ENCODE data around the gene POLR2B. TPM values are rescaled to one million over a fixed set of nuclear protein-coding genes. Genes with fewer than 3 reads are reported as not detected.

Gene POLR2B
- total RNA-seq, 1 experiment from 2014 or later, result 129 TPM

- TF ChIP-seq, protein P1, sequence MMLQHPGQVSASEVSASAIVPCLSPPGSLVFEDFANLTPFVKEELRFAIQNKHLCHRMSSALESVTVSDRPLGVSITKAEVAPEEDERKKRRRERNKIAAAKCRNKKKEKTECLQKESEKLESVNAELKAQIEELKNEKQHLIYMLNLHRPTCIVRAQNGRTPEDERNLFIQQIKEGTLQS (IDR thresholded peaks at IDR 0.05), result peak; percentile 39; the same call in 1 of the 2 replicates
- TF ChIP-seq, protein P2, sequence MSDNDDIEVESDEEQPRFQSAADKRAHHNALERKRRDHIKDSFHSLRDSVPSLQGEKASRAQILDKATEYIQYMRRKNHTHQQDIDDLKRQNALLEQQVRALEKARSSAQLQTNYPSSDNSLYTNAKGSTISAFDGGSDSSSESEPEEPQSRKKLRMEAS (IDR thresholded peaks at IDR 0.05), result no peak
- TF ChIP-seq CTCF (IDR thresholded peaks at IDR 0.05 in 2 of 3, conservative IDR thresholded peaks at IDR 0.05 in 1 of 3; ENCODE audit: borderline replicate concordance in 1 of 3, insufficient read depth in 1 of 3, low read depth in 2 of 3, low read length in 2 of 3) (no peak), FOSL1 (IDR thresholded peaks at IDR 0.05; ENCODE audit: low read depth) (no peak), EZH2phosphoT487 (IDR thresholded peaks at IDR 0.05; ENCODE audit: borderline replicate concordance) (no peak), POLR2A (IDR thresholded peaks at IDR 0.05; ENCODE audit: borderline replicate concordance, extremely low read depth, insufficient read depth, insufficient read length) (no peak), CEBPB (IDR thresholded peaks at IDR 0.05; ENCODE audit: low read depth) (peak; percentile 63; the same call in 1 of the 2 replicates)
- Histone ChIP-seq H3K4me1 (ENCODE audit: control insufficient read depth in 1 of 2, insufficient read depth in 2 of 2, low read length in 2 of 2) (no peaks in the 10 kb centered on the region), H3K79me2 (ENCODE audit: insufficient read depth, low read length) (peaks cover 96% of the 10 kb centered on the region), H3K9me3 (ENCODE audit: control insufficient read depth in 1 of 2, insufficient read depth in 1 of 2, low read depth in 1 of 2, low read length in 2 of 2) (no peaks in the 10 kb centered on the region), H3K36me3 (ENCODE audit: control insufficient read depth in 1 of 2, insufficient read depth in 2 of 2, low read length in 2 of 2) (peaks cover 19 to 49% of the 10 kb centered on the region in 2 experiments), H3K27ac (ENCODE audit: low read depth, low read length) (no peak overlapping the region), H3K9me2 (ENCODE audit: insufficient read depth) (no peaks in the 10 kb centered on the region), H4K20me1 (ENCODE audit: insufficient read depth) (no peaks in the 10 kb centered on the region), H3K4me3 (replicated peaks in 1 of 2; ENCODE audit: low read depth in 1 of 2, low read length in 2 of 2) (no peak overlapping the region), H3K4me2 (ENCODE audit: low read length) (no peak overlapping the region), H3K27me3 (ENCODE audit: insufficient read depth, low read length) (no peaks in the 10 kb centered on the region), H3K9ac (ENCODE audit: low read length) (no peak overlapping the region), H2AFZ (ENCODE audit: low read depth, low read length, poor library complexity, severe bottlenecking) (no peak overlapping the region)
- CTCF ChIA-PET, result no interaction called here
- RAD21 ChIA-PET (ENCODE audit: low non-redundant PET in 1 of 2, low total read pairs in 2 of 2, uncharacterized antibody in 2 of 2, unreplicated experiment in 2 of 2), result no interaction called here
- intact Hi-C loops (cut with micrococcal nuclease), result no loop called here
- POLR2A ChIA-PET, result interaction anchor here (3.0 kb wide), 1 partner anchor 12 kb away, joined by 14 read pairs; the partner anchor contains the start of genes NOA1 and POLR2B
- ATAC-seq, result no peak
- DNase-seq (ENCODE audit: low read depth, low spot score), result no peak
- no TSS peak for BruUV-seq (replicated peaks)
These were observed 11.6 kb downstream of the POLR2B start for GRCh38 chr4:56990109-56990905.
